Glomerular visceral epithelial cell (primary cell): ENCODE data around the gene VPS45.

Experiments used
- DNase-seq: peaks from one replicate; pipeline ENCODE4 v3.0.0-alpha.2; 2016; ENCODE audit errors: extremely low spot score

The VPS45 gene

GRCh38 chr1:150073516-150073915 is 5.9 kb downstream of the VPS45 start:
- DNase-seq: no peak

- no peak for DNase-seq
Measured at GRCh38 chr1:150076066-150076465, 8.5 kb downstream of the VPS45 start.

- no peak for DNase-seq
Measured at GRCh38 chr1:150076985-150077384, 9.4 kb downstream of the VPS45 start.

- DNase-seq: no peak
Measured at GRCh38 chr1:150080784-150081183, 13.2 kb downstream of the VPS45 start.

- DNase-seq: no peak
Measured at GRCh38 chr1:150082494-150082893, 14.9 kb downstream of the VPS45 start.

- DNase-seq: no peak
Measured at GRCh38 chr1:150083907-150084306, 16.3 kb downstream of the VPS45 start.

GRCh38 chr1:150085406-150085805 is 17.8 kb downstream of the VPS45 start:
- no peak for DNase-seq

GRCh38 chr1:150087415-150087814 is 19.8 kb downstream of the VPS45 start:
- DNase-seq: no peak

GRCh38 chr1:150089846-150090520 is 22.4 kb downstream of the VPS45 start:
- DNase-seq: no peak

- DNase-seq: no peak
Measured at GRCh38 chr1:150092180-150092791, 24.7 kb downstream of the VPS45 start.

GRCh38 chr1:150093805-150094204 is 26.2 kb downstream of the VPS45 start:
- DNase-seq: no peak

GRCh38 chr1:150094734-150095265 is 27.2 kb downstream of the VPS45 start:
- no peak for DNase-seq

- no peak for DNase-seq
Measured at GRCh38 chr1:150102986-150103385, 35.4 kb downstream of the VPS45 start.

- no peak for DNase-seq
Measured at GRCh38 chr1:150106341-150106740, 38.8 kb downstream of the VPS45 start.

- DNase-seq: no peak
Measured at GRCh38 chr1:150109586-150109985, 42.0 kb downstream of the VPS45 start.

GRCh38 chr1:150110116-150110515 is 42.5 kb downstream of the VPS45 start:
- no peak for DNase-seq

GRCh38 chr1:150111670-150112069 is 44.1 kb downstream of the VPS45 start:
- DNase-seq: no peak

GRCh38 chr1:150115121-150115520 is 47.5 kb downstream of the VPS45 start:
- DNase-seq: no peak

- no peak for DNase-seq
Measured at GRCh38 chr1:150118716-150119115, 51.1 kb downstream of the VPS45 start.

- DNase-seq: no peak
Measured at GRCh38 chr1:150121236-150121862, 53.8 kb downstream of the VPS45 start.

- DNase-seq: no peak
Measured at GRCh38 chr1:150126811-150127210, 59.2 kb downstream of the VPS45 start.

- DNase-seq: no peak
Measured at GRCh38 chr1:150127464-150127863, 59.9 kb downstream of the VPS45 start.

- DNase-seq: no peak
Measured at GRCh38 chr1:150127868-150128267, 60.3 kb downstream of the VPS45 start.
